Natural killer cell treated with Interleukin-12 subunit alpha and Interleukin-12 subunit beta and Interleukin-15 and Interleukin-18, amount 100 ng/mL, for 72 hours (primary cell): ENCODE measurements around the gene XPC. TPM values are rescaled to one million over a fixed set of nuclear protein-coding genes. Genes with fewer than 3 reads are reported as not detected.
"Not testable (repeated sequence)": the region's sequence is repeated elsewhere in the genome, so short reads cannot be mapped to it uniquely, and the experiment has no call there.

ENCODE experiments used
- ATAC-seq, 2 donors: fragments of 150-1000 bp; cut with Tn5 transposase in 1 of 2; sonication (Bioruptor Pico), chemical (Tn5 transposase) in 1 of 2; 2 replicates each; pipeline ENCODE4 v1.10.0; 2021
- DNase-seq: peaks from one replicate; pipeline ENCODE4 v3.0.0; 2022; ENCODE audit warnings: low spot score
- H3K27ac Mint-ChIP-seq, 2 donors: 1 replicate in 1 of 2; 2 replicates in 1 of 2; pipeline ENCODE4 v1.8.0; 2022; ENCODE audit warnings: mixed read lengths in 2 of 2, mild to moderate bottlenecking in 1 of 2, moderate library complexity in 1 of 2
- H3K27me3 Mint-ChIP-seq, 2 donors: 1 replicate in 1 of 2; 2 replicates in 1 of 2; pipeline ENCODE4 v1.8.0; 2022; ENCODE audit warnings: mixed read lengths in 2 of 2
- H3K36me3 Mint-ChIP-seq: one replicate; pipeline ENCODE4 v1.8.0; 2022; ENCODE audit warnings: mixed read lengths
- H3K4me1 Mint-ChIP-seq, 2 donors: 1 replicate in 1 of 2; 2 replicates in 1 of 2; pipeline ENCODE4 v1.8.0; 2022; ENCODE audit warnings: low read depth in 2 of 2, mixed read lengths in 2 of 2, mild to moderate bottlenecking in 1 of 2
- H3K4me3 Mint-ChIP-seq: one replicate; pipeline ENCODE4 v1.8.0; 2022; ENCODE audit warnings: mixed read lengths
- H3K9me3 Mint-ChIP-seq: 2 replicates; pipeline ENCODE4 v1.8.0; 2022; ENCODE audit warnings: mixed read lengths
- total RNA-seq, 2 donors: library from RNA; stranded (reverse); gene quantifications; one replicate each; pipeline ENCODE4 v1.2.3, GENCODE V29; 2022

XPC gene
- total RNA-seq, result 10 to 100 TPM; 24.6 to 31.5 TPM

GRCh38 chr3:14178247-14179113 lies at the start of gene XPC, which contains the start of gene LSM3:
XPC (minus strand) TSS chr3:14178601; CDS start chr3:14178568, 33 bp downstream.
LSM3 (plus strand) TSS chr3:14178817; CDS start chr3:14178861, 44 bp downstream.
- H3K27ac Mint-ChIP-seq, result peak within 1 kb of the TSS; percentile 94 to 95
- peaks cover 49 to 57% of the 10 kb centered on the region in 2 donors for H3K4me1 Mint-ChIP-seq
- ATAC-seq (peak; percentile 98 to 99), DNase-seq (peak; percentile 96)
- H3K9me3 Mint-ChIP-seq, result no peaks in the 10 kb centered on the region
- peak within 1 kb of the TSS; percentile 93 for H3K4me3 Mint-ChIP-seq
- no peaks in the 10 kb centered on the region for H3K27me3 Mint-ChIP-seq
- peaks cover 6% of the 10 kb centered on the region for H3K36me3 Mint-ChIP-seq

- no peak for ATAC-seq
- H3K4me3 Mint-ChIP-seq, result no peak overlapping the region
- no peak overlapping the region for H3K27ac Mint-ChIP-seq
- DNase-seq, result no peak
- H3K27me3 Mint-ChIP-seq, result peaks cover 34 to 55% of the 10 kb centered on the region in 2 donors
- H3K4me1 Mint-ChIP-seq, result peaks cover 3 to 9% of the 10 kb centered on the region in 2 donors
- peaks cover 1% of the 10 kb centered on the region for H3K36me3 Mint-ChIP-seq
- H3K9me3 Mint-ChIP-seq, result no peaks in the 10 kb centered on the region
These were observed 49.5 kb upstream of the XPC start for GRCh38 chr3:14227856-14228255.

GRCh38 chr3:14226351-14226750 lies 48.0 kb upstream of the XPC start:
- not testable (repeated sequence) for H3K4me1 Mint-ChIP-seq, H3K4me3 Mint-ChIP-seq, ATAC-seq, H3K27ac Mint-ChIP-seq, H3K9me3 Mint-ChIP-seq, DNase-seq
- Mint-ChIP-seq H3K36me3 (peaks cover 15% of the 10 kb centered on the region), H3K27me3 (peaks cover 29 to 53% of the 10 kb centered on the region in 2 donors)

- Mint-ChIP-seq H3K9me3 (peaks cover 7% of the 10 kb centered on the region), H3K4me3 (no peak overlapping the region), H3K36me3 (peaks cover 21% of the 10 kb centered on the region), H3K4me1 (no peaks in the 10 kb centered on the region), H3K27me3 (peaks cover 21 to 44% of the 10 kb centered on the region in 2 donors), H3K27ac (no peak overlapping the region)
- ATAC-seq (no peak), DNase-seq (no peak)
These were observed 47.0 kb upstream of the XPC start for GRCh38 chr3:14225421-14225820.

- H3K27me3 Mint-ChIP-seq, result peaks cover 21 to 44% of the 10 kb centered on the region in 2 donors
- no peak for ATAC-seq
These were observed 46.5 kb upstream of the XPC start for GRCh38 chr3:14224895-14225294.

GRCh38 chr3:14223595-14223994 lies 45.2 kb upstream of the XPC start:
- no peak overlapping the region for H3K4me3 Mint-ChIP-seq
- ATAC-seq, result no peak

More at GRCh38 chr3:14224895-14225294, 46.5 kb upstream of the XPC start:
- Mint-ChIP-seq H3K36me3 (peaks cover 21% of the 10 kb centered on the region), H3K4me3 (no peak overlapping the region), H3K9me3 (peaks cover 7% of the 10 kb centered on the region), H3K4me1 (no peaks in the 10 kb centered on the region), H3K27ac (no peak overlapping the region)
- no peak for DNase-seq

GRCh38 chr3:14222900-14223594 lies 44.6 kb upstream of the XPC start:
- H3K9me3 Mint-ChIP-seq, result peaks cover 7% of the 10 kb centered on the region
- H3K4me3 Mint-ChIP-seq, result no peak overlapping the region
- ATAC-seq (no peak), DNase-seq (no peak)
- H3K27ac Mint-ChIP-seq, result no peak overlapping the region
- H3K4me1 Mint-ChIP-seq, result no peaks in the 10 kb centered on the region
- peaks cover 21% of the 10 kb centered on the region for H3K36me3 Mint-ChIP-seq
- H3K27me3 Mint-ChIP-seq, result peaks cover 21 to 42% of the 10 kb centered on the region in 2 donors

More at GRCh38 chr3:14223595-14223994, 45.2 kb upstream of the XPC start:
- no peak for DNase-seq
- Mint-ChIP-seq H3K27me3 (peaks cover 21 to 46% of the 10 kb centered on the region in 2 donors), H3K27ac (no peak overlapping the region), H3K9me3 (peaks cover 7% of the 10 kb centered on the region), H3K4me1 (no peaks in the 10 kb centered on the region), H3K36me3 (peaks cover 21% of the 10 kb centered on the region)

GRCh38 chr3:14222457-14222856 lies 44.1 kb upstream of the XPC start:
- H3K9me3 Mint-ChIP-seq, result peaks cover 7% of the 10 kb centered on the region
- H3K4me1 Mint-ChIP-seq, result no peaks in the 10 kb centered on the region
- no peak overlapping the region for H3K27ac Mint-ChIP-seq
- H3K27me3 Mint-ChIP-seq, result peaks cover 19 to 36% of the 10 kb centered on the region in 2 donors
- peaks cover 21% of the 10 kb centered on the region for H3K36me3 Mint-ChIP-seq
- no peak overlapping the region for H3K4me3 Mint-ChIP-seq
- ATAC-seq, result no peak
- DNase-seq, result no peak

GRCh38 chr3:14221902-14222301 lies 43.5 kb upstream of the XPC start:
- ATAC-seq (no peak), DNase-seq (no peak)
- Mint-ChIP-seq H3K27ac (no peak overlapping the region), H3K4me1 (no peaks in the 10 kb centered on the region), H3K27me3 (peaks cover 19 to 34% of the 10 kb centered on the region in 2 donors), H3K4me3 (no peak overlapping the region), H3K9me3 (peaks cover 7% of the 10 kb centered on the region), H3K36me3 (peaks cover 21% of the 10 kb centered on the region)

GRCh38 chr3:14220933-14221332 lies 42.5 kb upstream of the XPC start:
- no peak for ATAC-seq
- Mint-ChIP-seq H3K9me3 (peaks cover 7% of the 10 kb centered on the region), H3K36me3 (peaks cover 21% of the 10 kb centered on the region), H3K4me3 (no peak overlapping the region), H3K4me1 (no peaks in the 10 kb centered on the region), H3K27ac (no peak overlapping the region), H3K27me3 (peaks cover 16 to 34% of the 10 kb centered on the region in 2 donors)
- DNase-seq, result no peak

GRCh38 chr3:14218355-14218754 lies 40.0 kb upstream of the XPC start:
- H3K4me1 Mint-ChIP-seq, result no peaks in the 10 kb centered on the region
- DNase-seq, result no peak
- H3K27ac Mint-ChIP-seq, result no peak overlapping the region
- peaks cover 21% of the 10 kb centered on the region for H3K36me3 Mint-ChIP-seq
- no peak for ATAC-seq
- peaks cover 7% of the 10 kb centered on the region for H3K9me3 Mint-ChIP-seq
- no peak overlapping the region for H3K4me3 Mint-ChIP-seq
- peaks cover 8 to 22% of the 10 kb centered on the region in 2 donors for H3K27me3 Mint-ChIP-seq

- no peak overlapping the region for H3K27ac Mint-ChIP-seq
- H3K9me3 Mint-ChIP-seq, result peaks cover 4% of the 10 kb centered on the region
- peaks cover 7% of the 10 kb centered on the region for H3K36me3 Mint-ChIP-seq
- ATAC-seq, result peak; percentile 60 to 66
- no peak overlapping the region for H3K4me3 Mint-ChIP-seq
- no peak for DNase-seq
- H3K4me1 Mint-ChIP-seq, result no peaks in the 10 kb centered on the region
- peaks cover 0 to 8% of the 10 kb centered on the region in 2 donors for H3K27me3 Mint-ChIP-seq
These were observed 38.1 kb upstream of the XPC start for GRCh38 chr3:14216257-14217048.

GRCh38 chr3:14214764-14215163 lies 36.4 kb upstream of the XPC start:
- ATAC-seq, result no peak
- Mint-ChIP-seq H3K36me3 (no peaks in the 10 kb centered on the region), H3K4me3 (no peak overlapping the region), H3K27ac (no peak overlapping the region), H3K9me3 (no peaks in the 10 kb centered on the region), H3K27me3 (peaks cover 0 to 1% of the 10 kb centered on the region in 2 donors), H3K4me1 (no peaks in the 10 kb centered on the region)
- no peak for DNase-seq
